Thoracic aorta (tissue), 2 donors: ENCODE measurements around the gene C11orf21. TPM values are rescaled to one million over a fixed set of nuclear protein-coding genes. Genes with fewer than 3 reads are reported as not detected.

Experiments used
- ATAC-seq: fragments of 150-250 bp; one replicate; pipeline ENCODE4 v1.8.0; 2017; ENCODE audit warnings: low read depth; ENCODE audit not compliant: insufficient number of reproducible peaks, low FRiP score
- DNase-seq: peaks from one replicate; pipeline ENCODE4 v3.0.0-alpha.2; 2020; ENCODE audit warnings: low spot score
- H3K27ac ChIP-seq, 2 donors: fragments of 200-600 bp; sonication (generic); 1 replicate in 1 of 2; 2 replicates in 1 of 2; pipeline ENCODE4 v1.5.1; 2016; ENCODE audit warnings: mild to moderate bottlenecking in 2 of 2, moderate library complexity in 2 of 2
- H3K27me3 ChIP-seq: fragments of 200-600 bp; sonication (generic); replicated peaks from 2 replicates; pipeline ENCODE4 v1.6.0; 2016; ENCODE audit warnings: mild to moderate bottlenecking; ENCODE audit not compliant: insufficient read depth
- H3K36me3 ChIP-seq: fragments of 200-600 bp; sonication (generic); one replicate; pipeline ENCODE4 v1.5.1; 2016
- H3K4me1 ChIP-seq, 2 donors: fragments of 200-600 bp; sonication (generic); 1 replicate in 1 of 2; 2 replicates in 1 of 2; pipeline versions ENCODE4 v1.5.1 to v1.6.0; 2016; ENCODE audit warnings: low read depth in 2 of 2, mild to moderate bottlenecking in 1 of 2; ENCODE audit not compliant: control insufficient read depth in 1 of 2
- H3K4me3 ChIP-seq: fragments of 200-600 bp; sonication (generic); 2 replicates; pipeline ENCODE4 v1.5.1; 2016; ENCODE audit warnings: mild to moderate bottlenecking
- H3K9me3 ChIP-seq: fragments of 200-600 bp; sonication (generic); 2 replicates; pipeline ENCODE4 v1.5.1; 2016
- total RNA-seq, 2 donors: library from RNA; depleted of rRNA; stranded (reverse); fragments of >200 nt; gene quantifications; one replicate each; pipeline versions ENCODE4 v1.1.0 to v1.2.3, GENCODE V29; 2016
- TF ChIP-seq, protein P1 (sequence below): fragments of 200-600 bp; sonication (generic); IDR thresholded peaks from one replicate; pipeline ENCODE4 v1.5.1; 2019; ENCODE audit warnings: antibody characterized with exemption

C11orf21 gene
- total RNA-seq, 2 donors from 2014 or later, result 1.1 to 4.3 TPM

DNA sequence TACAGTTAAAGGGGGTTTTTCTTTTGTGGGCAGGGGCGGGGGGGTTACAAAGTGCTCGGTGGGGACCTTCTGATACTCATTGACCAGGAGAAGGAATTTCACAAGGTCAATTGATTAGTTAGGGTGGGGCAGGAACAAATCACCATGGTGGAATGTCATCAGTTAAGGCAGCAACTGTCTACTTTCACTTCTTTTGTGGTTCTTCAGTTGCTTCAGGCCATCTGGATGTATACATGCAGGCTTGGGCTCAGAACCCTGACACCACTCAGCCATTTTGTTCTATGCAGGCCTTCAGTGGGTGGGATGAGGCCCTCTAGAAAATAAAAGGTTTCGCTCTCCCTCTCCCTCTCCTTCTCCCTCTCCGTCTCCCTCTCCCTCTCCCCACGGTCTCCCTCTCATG lies 29.7 kb upstream of the C11orf21 start:
- no peak for DNase-seq
- no peak for ATAC-seq
- TF ChIP-seq, protein P1, sequence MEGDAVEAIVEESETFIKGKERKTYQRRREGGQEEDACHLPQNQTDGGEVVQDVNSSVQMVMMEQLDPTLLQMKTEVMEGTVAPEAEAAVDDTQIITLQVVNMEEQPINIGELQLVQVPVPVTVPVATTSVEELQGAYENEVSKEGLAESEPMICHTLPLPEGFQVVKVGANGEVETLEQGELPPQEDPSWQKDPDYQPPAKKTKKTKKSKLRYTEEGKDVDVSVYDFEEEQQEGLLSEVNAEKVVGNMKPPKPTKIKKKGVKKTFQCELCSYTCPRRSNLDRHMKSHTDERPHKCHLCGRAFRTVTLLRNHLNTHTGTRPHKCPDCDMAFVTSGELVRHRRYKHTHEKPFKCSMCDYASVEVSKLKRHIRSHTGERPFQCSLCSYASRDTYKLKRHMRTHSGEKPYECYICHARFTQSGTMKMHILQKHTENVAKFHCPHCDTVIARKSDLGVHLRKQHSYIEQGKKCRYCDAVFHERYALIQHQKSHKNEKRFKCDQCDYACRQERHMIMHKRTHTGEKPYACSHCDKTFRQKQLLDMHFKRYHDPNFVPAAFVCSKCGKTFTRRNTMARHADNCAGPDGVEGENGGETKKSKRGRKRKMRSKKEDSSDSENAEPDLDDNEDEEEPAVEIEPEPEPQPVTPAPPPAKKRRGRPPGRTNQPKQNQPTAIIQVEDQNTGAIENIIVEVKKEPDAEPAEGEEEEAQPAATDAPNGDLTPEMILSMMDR, result no peak
- no peaks in the 10 kb centered on the region for H3K9me3 ChIP-seq
- no peaks in the 10 kb centered on the region for H3K4me1 ChIP-seq
- H3K4me3 ChIP-seq, result no peak overlapping the region
- H3K36me3 ChIP-seq, result no peaks in the 10 kb centered on the region
- H3K27me3 ChIP-seq, result no peaks in the 10 kb centered on the region
- H3K27ac ChIP-seq, result no peak overlapping the region

DNA sequence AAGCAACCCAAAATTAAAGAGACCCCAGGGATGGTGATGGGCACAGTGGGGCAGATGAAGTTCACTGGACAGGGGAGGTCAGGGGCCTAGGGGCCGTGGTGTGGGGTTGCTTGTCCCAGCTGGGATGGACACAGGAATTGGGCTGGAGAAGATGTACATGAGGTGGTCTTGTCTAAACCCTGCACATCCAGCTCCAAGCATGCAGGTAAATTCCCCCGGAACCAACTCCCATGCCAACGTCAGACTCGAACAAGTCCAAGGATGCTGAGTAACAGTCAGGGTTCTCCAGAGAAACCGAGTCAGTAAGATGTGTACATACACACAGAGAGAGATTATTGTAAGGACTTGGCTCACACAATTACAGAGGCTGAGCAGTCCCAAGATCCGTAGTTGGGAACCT lies 29.0 kb upstream of the C11orf21 start:
- Histone ChIP-seq H3K9me3 (no peaks in the 10 kb centered on the region), H3K36me3 (no peaks in the 10 kb centered on the region), H3K27me3 (no peaks in the 10 kb centered on the region), H3K27ac (no peak overlapping the region), H3K4me1 (peaks cover 0 to 3% of the 10 kb centered on the region in 2 donors), H3K4me3 (no peak overlapping the region)
- DNase-seq (no peak), ATAC-seq (no peak)
- TF ChIP-seq, protein P1, result no peak

DNA sequence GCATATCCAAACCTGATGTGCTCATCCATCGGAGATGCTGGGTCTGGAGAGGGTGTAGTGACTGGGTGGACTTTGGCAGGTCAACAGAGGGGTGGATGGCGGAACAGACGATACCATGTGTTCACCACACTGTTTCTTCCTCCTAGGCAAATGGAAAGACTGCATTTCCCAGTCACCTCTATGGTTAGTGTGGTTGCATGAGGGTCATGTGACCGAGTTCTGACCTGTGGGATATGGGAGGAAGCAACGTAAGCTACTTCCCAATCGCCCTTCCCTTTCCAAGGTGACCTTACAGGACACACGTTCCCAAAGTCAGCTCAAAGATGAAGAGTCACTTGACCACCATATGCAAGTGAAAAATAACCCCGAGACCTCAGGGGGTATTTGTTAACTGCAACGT lies 27.8 kb upstream of the C11orf21 start:
- peaks cover 0 to 5% of the 10 kb centered on the region in 2 donors for H3K4me1 ChIP-seq
- no peaks in the 10 kb centered on the region for H3K9me3 ChIP-seq
- TF ChIP-seq, protein P1, result no peak
- H3K36me3 ChIP-seq, result no peaks in the 10 kb centered on the region
- no peaks in the 10 kb centered on the region for H3K27me3 ChIP-seq
- H3K4me3 ChIP-seq, result no peak overlapping the region
- H3K27ac ChIP-seq, result no peak overlapping the region
- DNase-seq (no peak), ATAC-seq (no peak)

DNA sequence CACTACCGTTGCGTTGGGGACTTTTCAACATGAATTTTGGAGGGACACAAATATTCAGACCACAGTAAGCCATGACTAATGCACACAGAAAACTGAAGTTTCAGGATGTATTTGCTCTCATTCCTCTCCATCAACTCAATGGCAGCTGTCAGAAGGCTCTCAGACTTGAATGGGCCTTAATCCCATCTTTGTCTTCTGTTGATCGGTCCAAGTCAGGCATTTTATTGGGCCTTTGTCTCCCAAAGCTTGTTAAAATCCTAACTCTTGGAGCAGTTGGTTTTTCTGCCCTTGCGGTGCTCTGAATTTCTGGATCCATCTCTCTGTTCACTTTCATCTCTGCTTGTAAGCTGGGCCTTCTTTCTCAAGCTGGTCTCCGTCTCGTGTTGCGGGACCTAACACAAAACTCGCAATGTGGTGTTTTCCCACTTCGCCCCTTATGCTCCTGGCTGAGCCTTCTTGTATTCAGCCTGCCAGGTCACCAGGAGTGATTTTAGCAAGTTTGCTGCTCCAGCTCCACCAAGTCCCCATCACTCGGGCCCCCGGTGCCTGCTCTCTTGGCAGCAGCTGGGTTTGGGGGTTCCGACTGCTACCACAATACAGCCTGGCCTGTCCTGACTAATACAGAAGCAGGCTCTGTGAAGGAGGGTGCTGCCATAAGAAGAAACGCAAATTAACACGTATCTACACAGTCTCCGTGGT lies 27.1 kb upstream of the C11orf21 start:
- TF ChIP-seq, protein P1, result no peak
- ATAC-seq (no peak), DNase-seq (no peak)
- H3K4me3 ChIP-seq, result no peak overlapping the region
- no peaks in the 10 kb centered on the region for H3K9me3 ChIP-seq
- peaks cover 0 to 5% of the 10 kb centered on the region in 2 donors for H3K4me1 ChIP-seq
- no peaks in the 10 kb centered on the region for H3K27me3 ChIP-seq
- no peak overlapping the region for H3K27ac ChIP-seq
- no peaks in the 10 kb centered on the region for H3K36me3 ChIP-seq

DNA sequence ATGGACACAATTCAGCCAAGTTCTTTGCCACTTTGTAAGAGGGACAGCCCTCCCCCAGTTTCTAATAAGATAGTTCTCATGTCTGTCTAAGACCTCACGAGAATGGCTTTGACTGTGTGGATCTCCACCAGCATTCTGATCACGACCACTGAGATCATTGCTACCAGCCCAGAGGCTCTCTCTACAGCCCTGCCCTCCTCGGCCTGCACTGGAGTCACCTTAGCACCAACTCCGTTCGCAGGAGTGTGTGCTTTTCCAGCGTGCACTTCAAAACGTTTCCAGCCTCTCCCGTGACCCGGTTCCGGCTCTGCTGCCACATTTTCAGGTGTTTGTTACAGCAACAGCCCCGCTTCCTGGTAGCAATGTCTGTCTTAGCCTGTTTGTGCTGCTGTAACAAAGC lies 26.3 kb upstream of the C11orf21 start:
- no peak overlapping the region for H3K4me3 ChIP-seq
- H3K27ac ChIP-seq, result no peak overlapping the region
- H3K27me3 ChIP-seq, result no peaks in the 10 kb centered on the region
- DNase-seq (no peak), ATAC-seq (no peak)
- TF ChIP-seq, protein P1, result no peak
- H3K36me3 ChIP-seq, result no peaks in the 10 kb centered on the region
- H3K4me1 ChIP-seq, result peaks cover 0 to 5% of the 10 kb centered on the region in 2 donors
- H3K9me3 ChIP-seq, result no peaks in the 10 kb centered on the region
